Breast epithelium (tissue), 4 donors: ENCODE measurements around the gene HAPSTR1. TPM values are rescaled to one million over a fixed set of nuclear protein-coding genes. Genes with fewer than 3 reads are reported as not detected.

Source experiments
- DNase-seq, 2 donors: peaks; one replicate each; pipeline ENCODE4 v3.0.0-alpha.2; 2019; ENCODE audit warnings: low spot score in 2 of 2
- H3K27ac ChIP-seq, 2 donors: fragments of 200-600 bp; sonication (generic) in 1 of 2; one replicate each; pipeline ENCODE4 v1.5.1; 2016 to 2019; ENCODE audit warnings: mild to moderate bottlenecking in 1 of 2
- H3K27me3 ChIP-seq, 2 donors: fragments of 200-600 bp; sonication (generic) in 1 of 2; one replicate each; pipeline versions ENCODE4 v1.5.1 to v1.6.0; 2017 to 2019; ENCODE audit warnings: control low read depth in 1 of 2, mild to moderate bottlenecking in 1 of 2
- H3K36me3 ChIP-seq: fragments of 200-600 bp; one replicate; pipeline ENCODE4 v1.5.1; 2019
- H3K4me1 ChIP-seq, 2 donors: fragments of 200-600 bp; sonication (generic); one replicate each; pipeline ENCODE4 v1.5.1; 2016 to 2019; ENCODE audit warnings: control low read depth in 1 of 2
- H3K4me3 ChIP-seq, 3 donors: fragments of 200-600 bp; sonication (generic); 1 replicate in 2 of 3; 2 replicates in 1 of 3; pipeline ENCODE4 v1.5.1; 2016 to 2019; ENCODE audit warnings: mild to moderate bottlenecking in 3 of 3, moderate library complexity in 2 of 3
- H3K9me3 ChIP-seq, 2 donors: fragments of 200-600 bp; sonication (generic) in 1 of 2; one replicate each; pipeline ENCODE4 v1.5.1; 2016 to 2019; ENCODE audit warnings: control low read depth in 1 of 2
- CTCF ChIP-seq, 3 donors: fragments of 450-650 bp; IDR thresholded peaks; one replicate each; pipeline ENCODE4 v1.5.1; 2016 to 2017; ENCODE audit warnings: antibody characterized with exemption in 3 of 3, mild to moderate bottlenecking in 3 of 3, moderate library complexity in 3 of 3
- POLR2A ChIP-seq: fragments of 450-650 bp; IDR thresholded peaks from one replicate; pipeline ENCODE4 v1.6.1; 2016; ENCODE audit warnings: antibody characterized with exemption, mild to moderate bottlenecking, moderate library complexity
- POLR2AphosphoS5 ChIP-seq, 3 donors: sonication (generic); formaldehyde crosslinking; IDR thresholded peaks; one replicate each; pipeline ENCODE4 v1.6.1; 2017; ENCODE audit warnings: antibody characterized with exemption in 3 of 3
- intact Hi-C: fragments of 100-400 bp; cut with DNase I; formaldehyde crosslinking; loops from one replicate; pipeline ENCODE4 v1.15.1; 2023; ENCODE audit warnings: low total_unique reads
- total RNA-seq, 3 donors: library from RNA; depleted of rRNA; stranded (reverse); fragments of >200 nt; gene quantifications; one replicate each; pipeline ENCODE4 v1.1.0, GENCODE V29; 2016

HAPSTR1 gene
- total RNA-seq, 3 donors from 2014 or later = 39.0 to 63.5 (median 50.1) TPM

GRCh38 chr16:9088848-9089247 lies 2.6 kb upstream of the HAPSTR1 start:
- Histone ChIP-seq H3K36me3 (no peaks in the 10 kb centered on the region), H3K4me3 (no peak overlapping the region), H3K9me3 (no peaks in the 10 kb centered on the region), H3K27me3 (no peaks in the 10 kb centered on the region), H3K27ac (no peak overlapping the region), H3K4me1 (no peaks in the 10 kb centered on the region)
- DNase-seq = no peak
- no peak for TF ChIP-seq POLR2A
- no peak for TF ChIP-seq POLR2AphosphoS5 (IDR thresholded peaks at IDR 0.05)
- no peak for TF ChIP-seq CTCF (IDR thresholded peaks at IDR 0.05)
- intact Hi-C loops = no loop called here

GRCh38 chr16:9089660-9090059 lies 1.8 kb upstream of the HAPSTR1 start:
- TF ChIP-seq POLR2A = no peak
- no peak for TF ChIP-seq POLR2AphosphoS5 (IDR thresholded peaks at IDR 0.05)
- TF ChIP-seq CTCF (IDR thresholded peaks at IDR 0.05) = no peak
- Histone ChIP-seq H3K4me3 (peak overlapping the region in 1 of 3 donors; percentile 88), H3K27me3 (no peaks in the 10 kb centered on the region), H3K9me3 (no peaks in the 10 kb centered on the region), H3K27ac (peak overlapping the region; percentile 97 to 99), H3K36me3 (no peaks in the 10 kb centered on the region), H3K4me1 (no peaks in the 10 kb centered on the region)
- DNase-seq = no peak
- intact Hi-C loops = no loop called here

- peak overlapping the region; percentile 97 to 99 for H3K27ac ChIP-seq
- intact Hi-C loops = no loop called here
- H3K27me3 ChIP-seq = no peaks in the 10 kb centered on the region
- peak overlapping the region; percentile 82 to 99 (median 88) for H3K4me3 ChIP-seq
- no peaks in the 10 kb centered on the region for H3K9me3 ChIP-seq
- H3K36me3 ChIP-seq = no peaks in the 10 kb centered on the region
- no peak for TF ChIP-seq CTCF (IDR thresholded peaks at IDR 0.05)
- TF ChIP-seq POLR2A = no peak
- TF ChIP-seq POLR2AphosphoS5 (IDR thresholded peaks at IDR 0.05) = no peak
- peak in 1 of 2 donors; percentile 52 for DNase-seq
- peaks cover 0 to under 1% of the 10 kb centered on the region in 2 donors for H3K4me1 ChIP-seq
Measured at GRCh38 chr16:9090101-9090959, 1.1 kb upstream of the HAPSTR1 start.

GRCh38 chr16:9091867-9092281 lies 430 bp downstream of the HAPSTR1 start:
- peaks cover 0 to 10% of the 10 kb centered on the region in 2 donors for H3K4me1 ChIP-seq
- H3K36me3 ChIP-seq = no peaks in the 10 kb centered on the region
- DNase-seq = peak in 1 of 2 donors; percentile 55
- no peak for TF ChIP-seq POLR2AphosphoS5 (IDR thresholded peaks at IDR 0.05)
- no peak for TF ChIP-seq CTCF (IDR thresholded peaks at IDR 0.05)
- TF ChIP-seq POLR2A = no peak
- H3K4me3 ChIP-seq = peak overlapping the region; percentile 82 to 99 (median 88)
- peak overlapping the region; percentile 97 to 99 for H3K27ac ChIP-seq
- intact Hi-C loops = no loop called here
- no peaks in the 10 kb centered on the region for H3K9me3 ChIP-seq
- H3K27me3 ChIP-seq = no peaks in the 10 kb centered on the region

- peaks cover 0 to 13% of the 10 kb centered on the region in 2 donors for H3K4me1 ChIP-seq
- intact Hi-C loops = no loop called here
- peak overlapping the region; percentile 82 to 99 (median 88) for H3K4me3 ChIP-seq
- H3K9me3 ChIP-seq = no peaks in the 10 kb centered on the region
- peak in 1 of 2 donors; percentile 32 for DNase-seq
- H3K36me3 ChIP-seq = no peaks in the 10 kb centered on the region
- H3K27ac ChIP-seq = peak overlapping the region; percentile 97 to 99
- no peaks in the 10 kb centered on the region for H3K27me3 ChIP-seq
- TF ChIP-seq POLR2A (no peak), POLR2AphosphoS5 (IDR thresholded peaks at IDR 0.05) (peak in 1 of 3 donors; percentile 31)
Measured at GRCh38 chr16:9092282-9092977, 986 bp downstream of the HAPSTR1 start.
